Stimulated activated CD8-positive, alpha-beta memory T cell treated with anti-CD3 and anti-CD28 coated beads, Interleukin-15, amount 100 ng/mL, for 48 hours (primary cell): Measurements from ENCODE around the gene ZNF362.

Experiments used
- DNase-seq, 2 donors: peaks; one replicate each; pipeline ENCODE4 v3.0.0-alpha.2; 2020; ENCODE audit warnings: low read depth in 2 of 2

ZNF362 gene

GRCh38 chr1:33244809-33245186 lies 11.5 kb upstream of the ZNF362 start:
- DNase-seq: no peak

- DNase-seq: no peak
These were observed 10.1 kb upstream of the ZNF362 start for GRCh38 chr1:33246171-33246570.

GRCh38 chr1:33247545-33247944 lies 8.7 kb upstream of the ZNF362 start:
- DNase-seq: no peak

- no peak for DNase-seq
These were observed 8.0 kb upstream of the ZNF362 start for GRCh38 chr1:33248244-33248643.

- DNase-seq: no peak
These were observed 6.9 kb upstream of the ZNF362 start for GRCh38 chr1:33249422-33249821.

GRCh38 chr1:33250217-33250616 lies 6.1 kb upstream of the ZNF362 start:
- DNase-seq: no peak

GRCh38 chr1:33250724-33251123 lies 5.6 kb upstream of the ZNF362 start:
- DNase-seq: no peak

GRCh38 chr1:33254491-33254890 lies 1.8 kb upstream of the ZNF362 start:
- DNase-seq: no peak

GRCh38 chr1:33255347-33256220 lies 708 bp upstream of the ZNF362 start:
- peak in 1 of 2 donors; percentile 34 for DNase-seq

- DNase-seq: no peak
These were observed 146 bp upstream of the ZNF362 start for GRCh38 chr1:33256221-33256470.

GRCh38 chr1:33257207-33257771 lies 997 bp downstream of the ZNF362 start:
- no peak for DNase-seq

GRCh38 chr1:33257772-33258712 lies 1.8 kb downstream of the ZNF362 start:
- DNase-seq: no peak

- no peak for DNase-seq
These were observed 2.5 kb downstream of the ZNF362 start for GRCh38 chr1:33258788-33259274.

GRCh38 chr1:33259879-33260278 lies 3.6 kb downstream of the ZNF362 start:
- DNase-seq: no peak

GRCh38 chr1:33260439-33260838 lies 4.1 kb downstream of the ZNF362 start:
- DNase-seq: no peak

GRCh38 chr1:33261344-33261743 lies 5.1 kb downstream of the ZNF362 start:
- no peak for DNase-seq

- no peak for DNase-seq
These were observed 7.7 kb downstream of the ZNF362 start for GRCh38 chr1:33263890-33264504.

GRCh38 chr1:33265780-33266605 lies 9.7 kb downstream of the ZNF362 start:
- DNase-seq: no peak

- no peak for DNase-seq
These were observed 10.5 kb downstream of the ZNF362 start for GRCh38 chr1:33266766-33267165.

- no peak for DNase-seq
These were observed 11.3 kb downstream of the ZNF362 start for GRCh38 chr1:33267468-33268205.
